ENCODE data around the gene B4GALT6. TPM values are rescaled to one million over a fixed set of nuclear protein-coding genes. Genes with fewer than 3 reads are reported as not detected.

B4GALT6 gene
- total and polyA plus RNA-seq, 9 of the 15 experiments (the other 6 are each of a cell fraction or from before 2014, with no cell fraction given), result 0.03 to 0.27 (median 0.08) TPM

- Histone ChIP-seq H3K9ac (ENCODE audit: insufficient read depth in 1 of 2, low read depth in 2 of 2, low read length in 2 of 2) (no peak overlapping the region), H3K4me3 (no peak overlapping the region), H3K27me3 (ENCODE audit: control insufficient read depth in 2 of 2, insufficient read depth in 2 of 2, low read length in 2 of 2) (no peaks in the 10 kb centered on the region), H3K9me3 (replicated peaks; ENCODE audit: control insufficient read depth, insufficient read depth, low read depth, low read length) (no peaks in the 10 kb centered on the region), H3K4me1 (replicated peaks in 1 of 2; ENCODE audit: control insufficient read depth in 2 of 2, insufficient read depth in 2 of 2, low read length in 2 of 2) (no peaks in the 10 kb centered on the region), H2AFZ (ENCODE audit: low read depth, low read length) (no peak overlapping the region), H3K27ac (ENCODE audit: extremely low read depth, low read depth, low read length) (no peak overlapping the region), H3K79me2 (ENCODE audit: control insufficient read depth, insufficient read depth, low read length) (no peaks in the 10 kb centered on the region), H4K20me1 (replicated peaks; ENCODE audit: control insufficient read depth, insufficient read depth, low read length) (no peaks in the 10 kb centered on the region), H3K4me2 (ENCODE audit: insufficient read depth, low read length) (no peak overlapping the region), H3K9me1 (ENCODE audit: control insufficient read depth, insufficient read depth, low read length) (no peaks in the 10 kb centered on the region), H3K36me3 (ENCODE audit: control insufficient read depth, insufficient read depth, low read length) (no peaks in the 10 kb centered on the region)
- WGBS (ENCODE audit: insufficient coverage, low coverage, missing lambda C conversion rate), result 4% methylated on average over 5 of the region's 5 CpGs
- ChIA-PET POLR2A (interaction anchor here (1.9 kb wide), 1 partner anchor 13 kb away, joined by 7 read pairs; no protein-coding TSS in a partner anchor), CTCF (ENCODE audit: low intra/inter-chr PET ratio) (no interaction called here)
- in situ Hi-C loops (cut with MboI), result no loop called here
- DNase-seq (ENCODE audit: extremely low read depth in 1 of 4, low spot score in 3 of 4), result no peak
- no peak for FAIRE-seq
- no TSS peak for BruUV-seq (replicated peaks)
- intact Hi-C loops (cut with micrococcal nuclease), result no loop called here
- no peak for ATAC-seq
- no peak for TF ChIP-seq POLR3A (IDR thresholded peaks at IDR 0.05; ENCODE audit: borderline replicate concordance, extremely low read depth, insufficient read depth, insufficient read length)
- no peak for TF ChIP-seq TFE3 (CRISPR knock-in tag; IDR thresholded peaks at IDR 0.05)
- TF ChIP-seq ATF3 (IDR thresholded peaks at IDR 0.05), result no peak
- TF ChIP-seq ATF3 (CRISPR knock-in tag; conservative IDR thresholded peaks at IDR 0.05), result no peak
- TF ChIP-seq SOX6 (IDR thresholded peaks at IDR 0.05), result no peak
- TF ChIP-seq SP2 (IDR thresholded peaks at IDR 0.05; ENCODE audit: extremely low read depth, low read depth, low read length, poor library complexity, severe bottlenecking), result no peak
- no peak for TF ChIP-seq ZNF217 (CRISPR knock-in tag; IDR thresholded peaks at IDR 0.05)
- no peak for TF ChIP-seq PRMT5 (CRISPR knock-in tag; IDR thresholded peaks at IDR 0.05)
- TF ChIP-seq KAT7 (CRISPR knock-in tag; IDR thresholded peaks at IDR 0.05; ENCODE audit: borderline replicate concordance), result no peak
- TF ChIP-seq EP400 (IDR thresholded peaks at IDR 0.05), result no peak
- TF ChIP-seq GTF2B (IDR thresholded peaks at IDR 0.05; ENCODE audit: extremely low read depth, insufficient read length), result no peak
- TF ChIP-seq, protein P1, sequence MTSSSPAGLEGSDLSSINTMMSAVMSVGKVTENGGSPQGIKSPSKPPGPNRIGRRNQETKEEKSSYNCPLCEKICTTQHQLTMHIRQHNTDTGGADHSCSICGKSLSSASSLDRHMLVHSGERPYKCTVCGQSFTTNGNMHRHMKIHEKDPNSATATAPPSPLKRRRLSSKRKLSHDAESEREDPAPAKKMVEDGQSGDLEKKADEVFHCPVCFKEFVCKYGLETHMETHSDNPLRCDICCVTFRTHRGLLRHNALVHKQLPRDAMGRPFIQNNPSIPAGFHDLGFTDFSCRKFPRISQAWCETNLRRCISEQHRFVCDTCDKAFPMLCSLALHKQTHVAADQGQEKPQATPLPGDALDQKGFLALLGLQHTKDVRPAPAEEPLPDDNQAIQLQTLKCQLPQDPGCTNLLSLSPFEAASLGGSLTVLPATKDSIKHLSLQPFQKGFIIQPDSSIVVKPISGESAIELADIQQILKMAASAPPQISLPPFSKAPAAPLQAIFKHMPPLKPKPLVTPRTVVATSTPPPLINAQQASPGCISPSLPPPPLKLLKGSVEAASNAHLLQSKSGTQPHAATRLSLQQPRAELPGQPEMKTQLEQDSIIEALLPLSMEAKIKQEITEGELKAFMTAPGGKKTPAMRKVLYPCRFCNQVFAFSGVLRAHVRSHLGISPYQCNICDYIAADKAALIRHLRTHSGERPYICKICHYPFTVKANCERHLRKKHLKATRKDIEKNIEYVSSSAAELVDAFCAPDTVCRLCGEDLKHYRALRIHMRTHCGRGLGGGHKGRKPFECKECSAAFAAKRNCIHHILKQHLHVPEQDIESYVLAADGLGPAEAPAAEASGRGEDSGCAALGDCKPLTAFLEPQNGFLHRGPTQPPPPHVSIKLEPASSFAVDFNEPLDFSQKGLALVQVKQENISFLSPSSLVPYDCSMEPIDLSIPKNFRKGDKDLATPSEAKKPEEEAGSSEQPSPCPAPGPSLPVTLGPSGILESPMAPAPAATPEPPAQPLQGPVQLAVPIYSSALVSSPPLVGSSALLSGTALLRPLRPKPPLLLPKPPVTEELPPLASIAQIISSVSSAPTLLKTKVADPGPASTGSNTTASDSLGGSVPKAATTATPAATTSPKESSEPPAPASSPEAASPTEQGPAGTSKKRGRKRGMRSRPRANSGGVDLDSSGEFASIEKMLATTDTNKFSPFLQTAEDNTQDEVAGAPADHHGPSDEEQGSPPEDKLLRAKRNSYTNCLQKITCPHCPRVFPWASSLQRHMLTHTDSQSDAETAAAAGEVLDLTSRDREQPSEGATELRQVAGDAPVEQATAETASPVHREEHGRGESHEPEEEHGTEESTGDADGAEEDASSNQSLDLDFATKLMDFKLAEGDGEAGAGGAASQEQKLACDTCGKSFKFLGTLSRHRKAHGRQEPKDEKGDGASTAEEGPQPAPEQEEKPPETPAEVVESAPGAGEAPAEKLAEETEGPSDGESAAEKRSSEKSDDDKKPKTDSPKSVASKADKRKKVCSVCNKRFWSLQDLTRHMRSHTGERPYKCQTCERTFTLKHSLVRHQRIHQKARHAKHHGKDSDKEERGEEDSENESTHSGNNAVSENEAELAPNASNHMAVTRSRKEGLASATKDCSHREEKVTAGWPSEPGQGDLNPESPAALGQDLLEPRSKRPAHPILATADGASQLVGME (CRISPR knock-in tag; IDR thresholded peaks at IDR 0.05), result no peak
- TF ChIP-seq PHB (CRISPR knock-in tag; IDR thresholded peaks at IDR 0.05), result no peak
- no peak for TF ChIP-seq FOXA3 (CRISPR knock-in tag; conservative IDR thresholded peaks at IDR 0.05 in 1 of 2, IDR thresholded peaks at IDR 0.05 in 1 of 2)
- TF ChIP-seq FOS (IDR thresholded peaks at IDR 0.05; ENCODE audit: extremely low read depth, insufficient read length), result no peak
These were observed 18.3 kb downstream of the B4GALT6 start for GRCh38 chr18:31666055-31666454.
